GM20000 (cell line): ENCODE results near the gene RSPH3.
"Not testable (repeated sequence)": the region's sequence is repeated elsewhere in the genome, so short reads cannot be mapped to it uniquely, and the experiment has no call there.

Experiments
- DNase-seq: peaks from one replicate; pipeline ENCODE4 v3.0.0; 2012; ENCODE audit warnings: low spot score
- CTCF ChIP-seq: IDR thresholded peaks from 2 replicates; pipeline ENCODE4 v1.5.1; 2012; ENCODE audit warnings: mild to moderate bottlenecking, control low read depth; ENCODE audit errors: extremely low read depth, missing control alignments

The RSPH3 gene

GRCh38 chr6:159036673-159037072 is 36.7 kb upstream of the RSPH3 start:
- TF ChIP-seq CTCF, result no peak

GRCh38 chr6:159035891-159036290 is 35.9 kb upstream of the RSPH3 start:
- TF ChIP-seq CTCF, result no peak
- DNase-seq, result no peak

More at GRCh38 chr6:159036673-159037072, 36.7 kb upstream of the RSPH3 start:
- no peak for DNase-seq

GRCh38 chr6:159033160-159034049 is 33.4 kb upstream of the RSPH3 start:
- no peak for DNase-seq
- TF ChIP-seq CTCF, result no peak

- TF ChIP-seq CTCF, result no peak
- DNase-seq, result no peak
Observed at GRCh38 chr6:159031846-159032245, 31.8 kb upstream of the RSPH3 start.

- TF ChIP-seq CTCF, result no peak
- DNase-seq, result no peak
Observed at GRCh38 chr6:159030168-159030567, 30.2 kb upstream of the RSPH3 start.

GRCh38 chr6:159025224-159025623 is 25.2 kb upstream of the RSPH3 start:
- DNase-seq, result not testable (repeated sequence)

GRCh38 chr6:159023893-159024292 is 23.9 kb upstream of the RSPH3 start:
- no peak for TF ChIP-seq CTCF
- no peak for DNase-seq

GRCh38 chr6:159020011-159020410 is 20.0 kb upstream of the RSPH3 start:
- no peak for TF ChIP-seq CTCF
- DNase-seq, result no peak
